ENCODE data around the gene MMP15.
"Not testable (repeated sequence)": the region's sequence is repeated elsewhere in the genome, so short reads cannot be mapped to it uniquely, and the experiment has no call there.

The MMP15 gene

DNA sequence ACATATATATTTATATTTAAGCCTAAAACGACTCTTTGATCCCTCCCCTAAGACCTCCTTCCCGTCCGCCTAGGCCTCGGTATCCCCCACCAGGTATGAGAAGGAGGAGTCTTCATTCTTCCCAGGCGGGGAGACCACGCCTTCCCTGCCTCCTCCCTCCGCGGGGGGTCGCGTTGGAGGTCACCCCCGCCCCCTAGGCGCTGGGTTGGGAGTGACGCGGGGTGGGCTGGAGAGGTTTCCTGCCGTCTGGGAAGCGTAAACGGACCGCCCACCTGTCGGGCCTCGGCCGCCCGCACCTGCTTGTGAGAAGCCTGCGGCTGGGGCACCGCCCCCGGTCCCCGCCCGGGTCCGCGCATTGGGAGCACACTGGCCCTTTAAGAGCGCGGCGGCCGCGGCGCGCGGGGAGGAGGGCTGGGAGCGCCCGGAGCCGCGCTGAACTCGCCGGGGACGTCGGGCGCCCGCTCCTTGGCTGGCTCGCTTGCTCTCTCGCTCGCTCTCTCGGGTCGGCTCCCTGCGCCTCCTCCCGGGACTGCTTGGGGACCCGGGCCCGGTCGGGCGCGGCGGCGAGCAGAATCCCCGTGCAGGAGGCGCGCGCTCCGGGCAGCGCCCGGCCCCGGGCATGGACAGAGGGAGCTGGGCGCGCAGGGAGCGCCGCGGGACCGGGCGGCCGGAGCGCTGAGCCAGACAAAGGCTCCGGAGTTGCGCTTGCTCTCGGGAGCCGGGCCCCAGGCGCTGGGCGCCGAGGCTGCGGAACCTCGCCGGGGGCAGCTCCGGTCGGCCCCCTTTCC, at the start of gene MMP15:
MMP15 (plus strand) TSS at position 404 of the 788 bp plus-strand sequence. CDS start 597 bp downstream, outside the sequence.
- peak; percentile 60 for DNase-seq

DNA sequence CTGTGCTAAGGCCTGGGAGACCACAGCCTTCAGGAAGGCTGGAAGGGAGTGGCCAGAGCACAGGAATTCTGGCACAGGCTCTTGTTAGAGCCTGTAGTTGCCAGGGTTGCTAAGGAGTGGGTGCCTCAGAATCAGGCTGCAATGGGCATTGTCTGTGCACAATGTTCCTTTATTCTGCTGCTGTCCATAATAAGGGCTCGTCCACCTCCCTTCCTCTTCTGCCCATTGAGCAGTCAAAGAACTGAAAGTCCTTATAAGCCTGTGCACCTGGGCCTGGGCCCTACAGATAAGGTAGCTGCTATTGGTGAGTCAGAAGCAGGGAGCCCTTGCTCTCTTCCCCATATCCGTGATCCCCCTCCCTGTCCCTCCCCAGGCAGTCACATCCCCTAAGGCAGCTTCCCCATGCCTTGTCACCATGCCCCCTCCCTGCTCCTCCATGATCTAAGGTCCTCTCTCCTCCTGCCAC, 49.2 kb upstream of the MMP15 start:
- DNase-seq, result no peak

DNA sequence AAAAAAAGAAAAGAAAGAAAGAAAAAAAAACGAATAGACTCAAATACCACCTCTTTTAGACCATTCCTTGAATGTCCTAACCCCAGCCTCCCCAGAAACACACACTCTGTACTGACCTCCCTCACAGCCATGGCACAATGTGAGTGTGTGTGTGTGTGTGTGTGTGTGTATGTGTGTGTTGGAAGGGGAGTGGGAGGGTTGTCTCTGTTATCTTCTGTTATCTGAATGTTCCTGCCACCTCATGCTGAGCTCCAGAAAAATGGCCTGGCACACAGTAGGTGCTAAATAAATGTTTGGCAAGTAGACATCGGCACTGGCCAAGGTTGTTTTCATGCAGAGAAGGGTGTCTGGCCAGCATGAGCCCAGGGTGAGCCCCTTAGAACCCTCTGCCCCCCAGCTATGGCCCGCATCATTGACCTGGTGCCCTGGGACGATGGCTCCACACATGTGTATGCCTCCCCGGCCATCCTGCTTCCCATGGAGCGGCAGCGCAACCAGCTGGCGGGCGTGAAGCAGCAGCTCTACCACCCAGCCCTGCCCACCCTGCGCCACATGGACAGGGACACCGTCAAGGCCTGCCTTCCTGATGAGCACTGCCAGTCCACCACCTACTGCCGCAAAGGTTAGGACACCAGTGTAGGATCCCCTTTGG, 48.0 kb upstream of the MMP15 start:
- no peak for DNase-seq

DNA sequence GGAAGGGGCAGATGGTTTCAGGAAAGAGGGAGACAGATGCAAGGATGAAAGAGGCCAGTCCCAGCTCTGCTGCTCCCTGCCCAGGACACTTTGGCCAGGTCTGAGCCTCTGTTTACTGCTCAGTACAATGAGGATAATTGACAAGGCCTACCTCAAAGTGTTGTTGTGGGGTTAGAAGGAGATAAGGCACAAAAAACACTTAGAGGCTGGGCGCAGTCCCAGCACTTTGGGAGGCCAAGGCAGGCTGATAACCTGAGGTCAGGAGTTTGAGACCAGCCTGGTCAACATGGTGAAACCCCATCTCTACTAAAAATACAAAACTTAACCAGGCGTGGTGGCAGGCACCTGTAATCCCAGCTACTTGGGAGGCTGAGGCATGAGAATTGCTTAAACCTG, 47.5 kb upstream of the MMP15 start:
- DNase-seq, result not testable (repeated sequence)

DNA sequence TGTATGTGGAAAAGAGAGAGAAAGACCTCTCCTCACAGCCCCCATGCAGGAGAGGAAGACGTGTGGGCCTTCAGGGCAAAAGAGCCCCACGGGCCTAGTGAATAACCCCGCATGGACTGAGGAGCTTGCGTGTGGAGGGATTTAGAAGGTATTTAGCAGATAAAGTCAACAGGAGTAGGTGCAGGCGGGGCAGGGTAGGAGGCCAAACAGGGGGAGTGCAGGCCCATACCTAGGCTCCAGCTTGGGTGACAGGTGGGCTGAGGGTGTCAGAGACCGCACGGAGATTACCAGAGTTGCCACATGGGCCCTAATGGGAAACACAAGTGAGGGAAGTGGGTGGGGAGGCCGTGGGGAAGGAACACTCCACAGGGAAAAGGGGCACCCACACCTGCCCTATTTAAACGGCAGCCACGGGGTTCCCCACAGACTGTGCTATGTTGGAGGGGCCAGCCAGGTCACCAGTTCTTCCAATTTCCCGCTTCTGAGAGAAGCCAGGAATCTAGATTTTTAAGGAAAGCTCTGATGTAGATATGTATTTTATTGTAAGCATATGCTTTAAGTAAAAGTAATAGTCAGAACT, 46.5 kb upstream of the MMP15 start:
- no peak for DNase-seq

DNA sequence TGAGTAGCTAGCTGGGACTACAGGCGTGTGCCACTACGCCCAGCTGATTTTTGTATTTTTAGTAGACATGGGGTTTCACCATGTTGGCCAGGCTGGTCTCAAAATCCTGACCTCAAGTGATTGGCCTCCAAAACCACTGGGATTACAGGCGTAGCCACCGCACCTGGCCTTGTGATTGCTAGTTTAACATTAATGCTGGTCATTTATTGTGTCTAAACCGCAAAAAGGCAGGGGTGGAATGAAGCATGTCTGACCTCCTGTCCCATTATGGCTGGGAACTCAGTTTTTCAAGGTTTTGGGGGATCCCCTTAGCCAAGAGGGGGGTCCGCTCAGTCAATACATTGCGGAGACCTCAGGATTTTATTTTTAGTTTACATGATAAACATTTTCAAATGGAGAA, 43.9 kb upstream of the MMP15 start:
- DNase-seq, result no peak

DNA sequence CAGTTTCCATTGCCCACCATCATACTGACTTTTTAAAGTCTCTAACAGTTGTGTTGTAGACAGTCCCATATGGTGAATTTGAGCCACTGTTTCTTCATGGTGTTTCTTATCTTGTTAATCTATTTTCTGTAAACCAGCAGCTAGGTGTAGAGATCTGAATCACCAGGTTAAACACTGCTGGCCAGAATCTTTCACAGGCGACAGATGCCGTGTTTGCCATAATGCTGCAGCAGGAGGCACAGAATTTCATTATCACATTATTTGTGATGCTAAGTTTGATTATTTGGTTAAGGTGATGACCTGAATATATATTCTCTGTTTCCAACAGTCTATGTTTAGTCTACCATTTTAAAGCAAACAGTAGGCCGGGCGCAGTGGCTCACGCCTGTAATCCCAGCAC, 43.2 kb upstream of the MMP15 start:
- no peak for DNase-seq

DNA sequence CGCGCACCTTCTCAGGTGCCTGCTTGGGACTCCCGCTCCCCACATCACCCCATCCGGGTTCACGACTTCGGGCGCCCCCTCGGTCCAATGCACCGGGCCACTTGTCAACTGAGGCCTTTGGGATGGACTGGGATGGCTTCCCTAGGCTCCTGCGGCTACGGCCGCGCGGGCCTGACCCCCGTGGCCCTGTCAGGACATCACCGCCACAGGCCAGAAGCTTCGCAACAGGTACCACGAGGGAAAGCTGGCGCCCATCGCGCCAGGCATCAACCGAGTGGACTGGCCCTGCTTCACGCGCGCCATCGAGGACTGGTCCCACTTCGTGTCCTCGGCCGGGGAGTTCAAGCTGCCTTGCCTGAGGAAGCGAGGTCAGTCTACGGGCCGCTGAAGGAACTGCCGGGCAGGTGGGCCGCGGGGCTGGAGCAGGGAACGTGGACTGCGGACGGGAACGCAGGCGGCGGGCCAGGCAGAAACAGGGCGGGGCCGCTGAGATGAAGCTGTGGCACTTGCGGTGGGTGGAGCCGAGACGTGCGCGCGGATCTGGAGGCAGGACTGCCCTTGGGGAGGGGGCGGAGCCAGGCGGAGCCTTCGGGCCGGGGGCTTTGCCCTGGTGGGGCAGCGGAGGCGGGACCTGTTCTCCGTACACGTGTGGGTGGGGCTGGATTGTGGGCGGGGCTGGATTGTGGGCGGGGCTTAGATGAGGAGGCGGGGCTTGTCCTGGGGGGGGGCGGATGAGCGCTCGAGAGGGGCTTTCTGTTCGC, 40.9 kb upstream of the MMP15 start:
- DNase-seq, result peak; percentile 94

DNA sequence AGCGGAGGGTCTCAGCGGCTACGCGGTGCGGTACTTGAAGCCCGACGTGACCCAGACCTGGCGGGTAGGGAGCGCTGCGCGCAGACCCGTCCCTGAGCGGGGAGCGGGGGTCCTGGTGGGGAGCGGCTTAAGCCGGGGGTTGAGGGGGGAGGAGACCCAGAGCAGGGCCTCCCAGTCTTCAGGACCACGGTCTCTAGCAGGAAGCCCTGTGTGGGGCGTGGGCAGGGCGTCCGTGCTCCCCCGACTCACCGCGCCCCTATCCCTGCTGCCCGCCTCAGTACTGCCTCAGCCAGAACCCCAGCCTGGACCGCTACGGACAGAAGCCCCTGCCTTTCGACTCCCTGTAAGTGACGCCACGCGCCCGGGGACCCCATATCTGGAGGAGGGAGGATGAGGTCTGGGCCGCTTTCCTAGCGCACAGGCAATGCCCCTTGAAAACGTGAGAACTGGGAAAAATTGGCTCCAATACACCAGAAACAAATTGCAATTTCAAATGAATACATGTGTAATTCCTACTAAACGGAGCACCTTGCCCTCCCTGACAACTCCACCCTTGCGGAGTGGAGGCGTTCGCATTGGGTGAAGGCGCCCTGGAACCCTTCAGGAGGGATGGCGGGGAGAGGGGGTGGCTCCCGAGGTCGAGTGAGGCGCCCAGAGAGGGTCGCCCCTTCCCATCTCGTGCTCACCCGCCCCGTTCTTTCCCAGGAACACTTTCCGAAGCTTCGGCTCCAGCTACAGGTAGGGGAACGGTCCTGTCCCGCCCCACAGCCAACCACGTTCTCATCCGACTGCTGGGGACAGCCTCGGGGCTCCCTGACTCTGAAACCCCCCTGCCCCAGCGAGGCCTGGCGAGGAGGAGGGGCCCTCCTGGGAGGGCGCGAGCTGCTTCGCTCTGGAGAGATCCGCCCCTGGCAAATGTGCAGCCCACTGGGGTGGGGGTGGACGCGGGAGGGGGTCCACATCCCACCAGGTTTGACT, 40.1 kb upstream of the MMP15 start:
- no peak for DNase-seq

DNA sequence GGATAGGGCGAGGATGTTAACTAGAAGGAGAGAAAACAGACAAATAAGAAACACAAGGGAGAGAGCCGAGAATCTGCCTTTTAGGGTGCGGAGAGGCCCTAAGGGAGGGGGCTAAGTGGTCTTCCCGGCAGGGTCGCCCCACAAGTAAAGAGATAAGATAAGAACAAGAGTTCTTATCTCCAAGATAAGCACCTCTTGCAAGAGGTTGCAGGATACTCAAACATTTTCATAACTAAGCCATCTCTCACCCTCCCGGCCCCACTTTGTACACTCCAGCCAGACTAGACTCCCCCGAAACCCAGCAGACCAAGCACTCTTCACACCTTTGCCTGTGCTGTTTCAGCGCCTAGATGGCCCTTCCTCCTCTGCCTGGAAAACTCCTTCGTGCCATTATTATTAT, 39.4 kb upstream of the MMP15 start:
- DNase-seq, result no peak

DNA sequence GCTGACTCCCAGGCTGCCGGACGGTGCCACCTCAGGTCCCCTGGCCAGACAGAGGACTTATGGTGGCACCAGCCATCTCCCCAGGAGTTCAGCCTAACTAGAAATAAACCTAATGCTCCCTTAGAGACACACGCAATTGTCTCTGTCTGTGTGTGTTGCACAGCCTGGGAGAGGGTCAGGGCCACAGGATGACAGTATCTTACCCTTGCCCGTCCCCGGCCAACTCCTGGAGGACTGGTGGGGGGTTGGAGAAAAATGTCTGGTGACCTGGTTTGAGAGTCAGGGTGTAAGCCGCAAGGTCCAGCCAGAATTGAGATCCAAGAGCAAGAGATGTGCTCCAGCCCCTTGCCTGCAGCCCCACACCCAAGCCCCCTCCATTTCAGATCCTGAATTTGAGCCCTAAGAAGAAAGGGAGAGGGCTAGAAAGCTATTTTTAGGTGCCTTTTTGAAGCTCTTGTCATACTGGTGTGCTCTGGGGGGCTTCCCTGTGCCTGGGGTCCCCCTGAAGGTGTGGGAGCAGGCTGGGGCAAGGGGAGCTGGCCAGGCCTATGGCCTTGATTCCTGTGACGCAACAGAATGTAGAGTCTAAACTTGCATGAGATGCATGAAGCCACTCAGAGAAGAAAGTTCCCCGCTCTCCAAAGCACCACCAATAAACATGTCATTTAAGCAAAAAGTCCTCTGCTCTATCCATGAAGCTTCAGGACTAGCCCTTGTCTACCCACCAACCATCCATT, 37.9 kb upstream of the MMP15 start:
- DNase-seq, result no peak

DNA sequence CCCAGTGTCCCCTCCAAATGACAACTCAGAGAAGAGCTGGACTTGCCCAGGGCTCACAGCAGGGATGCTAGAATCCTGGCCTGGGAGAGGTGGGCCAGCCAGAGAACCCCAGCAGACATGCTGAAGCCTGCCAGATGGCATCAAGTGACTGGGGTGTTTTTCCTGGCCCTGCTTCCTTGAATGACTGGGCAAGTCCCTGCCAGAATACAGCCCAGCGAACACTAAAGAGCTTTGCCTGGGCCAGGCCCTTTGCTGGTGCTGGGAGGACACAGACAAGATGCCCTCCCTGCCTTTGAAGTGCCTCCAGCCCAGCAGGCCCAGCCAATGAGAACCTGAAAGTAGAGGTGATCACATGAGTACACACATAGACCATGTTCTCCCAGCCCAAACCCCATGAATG, 36.6 kb upstream of the MMP15 start:
- DNase-seq, result no peak

DNA sequence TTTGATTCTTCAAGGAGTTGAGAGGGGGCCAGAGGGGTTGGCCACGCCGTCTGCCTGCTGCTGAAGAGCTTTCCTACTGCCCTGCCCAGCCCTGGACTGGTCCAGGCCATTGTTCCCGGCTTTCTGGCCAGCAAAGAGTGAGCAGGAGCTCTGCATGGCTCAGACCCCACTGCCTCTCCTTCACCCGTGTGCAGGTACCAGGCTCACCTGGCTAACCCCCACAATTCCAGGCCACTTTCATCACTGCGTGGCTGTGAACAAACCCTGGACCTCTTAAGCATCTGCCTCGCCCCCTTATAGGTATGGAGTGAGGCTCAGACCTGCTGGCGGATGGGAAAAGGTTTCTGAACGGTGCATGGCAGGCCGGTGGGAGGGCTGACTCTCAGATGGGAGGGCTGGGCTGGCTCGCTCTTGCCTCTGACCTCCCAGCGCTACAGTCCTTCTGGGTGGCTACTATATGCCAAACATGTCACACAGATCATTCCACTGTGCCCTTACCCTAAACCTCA, 33.9 kb upstream of the MMP15 start:
- no peak for DNase-seq

DNA sequence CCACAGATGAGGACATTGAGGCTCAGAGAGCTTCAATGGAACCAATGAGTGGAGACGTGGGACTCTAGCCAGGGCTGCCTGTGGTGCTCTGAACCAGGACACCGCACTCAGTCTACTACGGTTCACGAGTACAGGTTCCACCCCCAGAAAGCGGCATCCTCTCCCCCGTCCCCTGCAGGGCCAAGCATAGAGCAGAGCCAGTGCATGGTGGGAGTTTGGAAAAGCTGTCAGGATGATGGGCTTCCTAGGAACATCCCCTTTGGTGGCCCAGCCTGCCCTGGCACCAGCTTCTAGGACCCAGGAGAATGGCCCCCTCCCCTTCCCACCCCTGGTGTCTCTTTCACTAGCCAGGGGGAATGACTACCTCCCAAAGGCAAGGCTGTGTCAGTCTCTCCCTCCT, 33.5 kb upstream of the MMP15 start:
- no peak for DNase-seq

DNA sequence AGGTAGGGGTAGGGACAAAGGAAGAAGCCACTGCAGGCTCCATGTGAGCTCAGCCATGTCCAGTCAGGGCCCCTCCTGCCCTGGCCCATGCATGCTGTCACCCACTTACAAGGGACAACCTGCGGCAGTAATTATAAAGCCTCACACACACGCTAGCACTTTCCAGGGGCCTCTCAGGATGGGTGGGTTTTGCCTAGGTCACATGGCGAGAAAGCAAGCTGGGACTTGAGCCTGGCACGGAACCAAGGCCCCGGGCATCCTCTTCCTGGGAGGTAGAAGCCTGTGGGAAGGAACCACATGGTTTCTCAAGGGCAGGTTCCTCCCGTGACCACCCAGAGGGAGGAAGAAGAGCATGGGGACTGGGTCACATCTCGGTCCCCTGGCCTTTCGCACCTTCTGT, 32.1 kb upstream of the MMP15 start:
- no peak for DNase-seq

DNA sequence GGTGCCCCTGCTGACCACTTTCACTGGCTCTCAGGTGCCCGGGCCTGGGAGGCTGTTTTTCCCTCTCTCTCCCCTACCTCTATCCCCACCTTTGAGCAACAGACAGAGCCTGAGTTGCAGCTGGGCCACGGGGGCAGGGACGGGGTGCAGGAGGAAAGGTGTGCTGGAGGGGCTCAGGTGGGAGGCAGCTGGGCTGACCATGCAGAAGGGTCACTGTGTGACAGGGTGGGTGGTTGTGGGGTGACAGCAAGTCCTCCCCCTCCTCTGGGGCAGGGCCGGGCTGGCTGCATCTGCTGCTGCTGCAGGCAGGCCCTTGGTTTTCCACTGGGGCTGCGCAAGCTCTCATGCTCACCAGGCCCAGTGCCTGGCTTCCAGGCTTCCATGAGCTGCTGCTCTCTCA, 31.7 kb upstream of the MMP15 start:
- DNase-seq, result no peak

DNA sequence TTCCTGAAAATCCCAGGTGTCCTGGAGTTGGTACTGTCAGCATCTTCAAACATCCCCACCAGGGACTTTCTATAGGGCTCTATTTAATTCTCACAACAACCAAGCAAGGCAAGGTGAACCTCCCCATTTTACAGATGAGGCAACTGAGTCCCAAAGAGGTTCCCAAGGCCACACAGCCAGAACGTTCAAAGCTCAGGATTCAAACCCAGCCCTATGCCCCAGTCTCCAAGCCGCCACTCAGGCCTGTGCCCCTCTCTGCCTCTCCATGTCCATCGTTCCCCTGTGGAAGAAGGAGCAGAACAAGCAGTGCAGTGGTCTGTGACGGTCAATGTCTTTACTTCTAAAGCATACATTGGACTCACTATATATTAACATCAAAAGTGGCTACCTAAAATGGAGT, 31.2 kb upstream of the MMP15 start:
- no peak for DNase-seq

DNA sequence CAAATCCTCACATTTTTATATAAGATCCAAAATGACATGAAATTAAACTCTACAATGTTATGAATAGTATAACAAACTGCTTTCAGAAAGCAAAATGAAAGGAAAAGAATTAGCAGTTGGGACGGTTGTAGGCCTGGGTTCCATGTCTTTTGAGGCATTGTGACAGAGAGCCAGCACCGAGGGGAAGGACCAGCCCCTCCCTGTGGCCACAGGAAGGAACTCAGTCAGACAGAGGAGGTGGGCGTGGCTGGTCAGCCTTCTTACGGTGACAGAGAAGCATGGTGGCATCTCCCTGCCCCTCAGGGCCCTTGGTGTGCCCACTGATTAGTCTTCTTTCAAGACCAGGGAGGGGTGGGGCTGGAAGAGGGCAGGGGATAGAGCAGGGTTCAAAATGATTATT, 30.8 kb upstream of the MMP15 start:
- peak; percentile 40 for DNase-seq

DNA sequence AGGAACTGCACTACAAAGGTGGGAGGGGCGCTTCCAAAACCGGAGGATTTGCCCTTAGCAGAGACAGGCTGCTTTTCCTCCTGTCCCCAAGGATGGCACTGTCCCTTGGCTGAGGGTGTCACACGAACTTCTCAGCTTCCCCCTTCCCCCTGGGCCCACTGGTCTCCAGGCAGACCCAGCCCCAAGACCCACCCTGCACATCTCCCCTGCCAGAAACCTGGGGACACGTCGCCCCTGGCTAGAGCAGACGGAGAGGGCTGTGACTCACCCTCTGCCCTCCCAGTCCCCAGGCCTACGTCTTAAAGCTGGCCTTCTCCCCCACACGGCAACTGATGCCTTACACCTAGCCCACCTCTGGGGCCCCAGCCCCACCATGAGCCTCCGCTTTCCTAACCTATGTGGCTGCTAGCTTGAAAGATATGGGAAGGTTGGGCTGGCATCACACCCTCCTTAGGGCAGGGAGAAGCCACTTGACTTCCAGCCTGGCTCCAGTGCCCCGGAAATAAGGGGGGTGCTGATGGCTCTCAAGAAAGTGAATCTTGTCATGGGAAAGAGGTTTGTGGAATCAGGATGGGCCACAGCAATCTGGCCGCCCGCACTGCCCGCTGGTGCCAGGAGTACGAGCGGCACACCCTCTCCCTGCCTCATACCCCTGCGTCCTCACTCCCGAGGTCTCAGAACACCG, 29.7 kb upstream of the MMP15 start:
- DNase-seq, result no peak

DNA sequence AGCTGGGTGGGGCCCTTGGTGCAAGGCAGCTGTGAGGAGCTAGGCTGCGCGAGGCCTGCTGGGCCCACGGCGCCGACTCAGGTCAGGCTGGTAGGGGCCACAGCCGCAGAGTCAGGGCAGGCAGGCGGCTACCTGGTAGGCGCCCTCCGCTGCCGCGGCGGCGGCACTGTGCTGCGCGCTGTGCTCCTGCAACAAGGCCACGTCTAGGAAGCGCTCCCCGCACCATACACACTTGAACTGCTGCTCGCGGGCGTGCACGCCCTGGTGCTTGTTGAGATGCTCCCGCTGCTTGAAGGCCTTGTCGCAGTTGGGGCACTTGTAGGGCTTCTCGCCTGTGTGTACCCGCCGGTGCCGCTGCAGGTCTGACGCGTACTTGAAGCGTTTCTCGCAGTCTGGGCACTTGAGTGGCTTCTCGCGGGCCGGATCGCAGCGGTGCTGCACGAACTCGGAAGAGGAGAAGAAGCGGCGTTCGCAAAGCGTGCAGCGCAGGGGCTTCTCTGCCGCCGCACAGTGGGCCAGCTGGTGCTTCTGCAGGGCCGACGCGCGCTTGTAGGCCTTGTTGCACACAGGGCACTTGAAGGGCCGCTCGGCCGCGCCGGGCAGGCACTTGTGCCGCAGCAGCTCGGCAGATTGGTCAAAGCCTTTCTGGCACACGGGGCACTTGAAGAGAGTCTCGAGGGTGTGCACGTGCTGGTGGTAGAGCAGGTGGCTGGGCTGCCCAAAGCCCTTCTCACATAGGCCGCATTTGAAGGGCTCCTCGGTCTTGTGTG, 29.0 kb upstream of the MMP15 start:
- DNase-seq, result no peak

All from CD4-positive, alpha-beta T cell treated with Interleukin-4 for 4 hours (primary cell).